Mucosa of descending colon (tissue), 3 donors: ENCODE measurements around the gene HCFC2. TPM values are rescaled to one million over a fixed set of nuclear protein-coding genes. Genes with fewer than 3 reads are reported as not detected.

Source experiments
- ATAC-seq: fragments of 200-7000 bp; cut with Tn5 transposase; one replicate; pipeline ENCODE4 v1.9.1; 2020; ENCODE audit warnings: mild to moderate bottlenecking, moderate library complexity
- DNase-seq, 3 donors: peaks; one replicate each; pipeline ENCODE4 v3.0.0-alpha.2; 2020
- H3K36me3 ChIP-seq: fragments of 200-600 bp; one replicate; pipeline ENCODE4 v1.8.0; 2021; ENCODE audit warnings: low read depth, mild to moderate bottlenecking
- H3K4me1 ChIP-seq: fragments of 200-600 bp; one replicate; pipeline ENCODE4 v1.8.0; 2021; ENCODE audit warnings: low read depth, mild to moderate bottlenecking
- H3K4me3 ChIP-seq: fragments of 200-600 bp; one replicate; pipeline ENCODE4 v1.8.0; 2021; ENCODE audit warnings: mild to moderate bottlenecking
- H3K9me3 ChIP-seq: fragments of 200-600 bp; one replicate; pipeline ENCODE4 v1.8.0; 2021; ENCODE audit warnings: mild to moderate bottlenecking
- intact Hi-C, 2 donors: fragments of 100-400 bp; cut with DNase I in 1 of 2; cut with micrococcal nuclease in 1 of 2; formaldehyde crosslinking; loops; one replicate each; pipeline versions ENCODE4 v1.11.0 to v1.11.1; 2022; cut with DNase I, micrococcal nuclease
- total RNA-seq, 3 donors: library from RNA; stranded (reverse); fragmentation: NEBNext Ultra II Directional in 2 of 3; extraction: Animal tissue kit (Norgen Biotek cat#: 25700) in 2 of 3; gene quantifications; one replicate each; pipeline versions ENCODE4 v1.2.1 to v1.2.4, GENCODE V29; 2021 to 2023
- TF ChIP-seq, protein P1 (sequence below): fragments of 200-600 bp; IDR thresholded peaks from one replicate; pipeline ENCODE4 v1.8.0; 2022; ENCODE audit warnings: antibody characterized with exemption, mild to moderate bottlenecking
- donor health status: DM: no; HTN: no; CAD: no; lungs with moderate emphysema.
- donor health status: DM: no; HTN: no; CAD: no.
- donor health status: DM: no; HTN: yes; CAD: no.

The HCFC2 gene
- total RNA-seq, 3 donors from 2014 or later: 13.8 to 31.9 (median 14.2) TPM

DNA sequence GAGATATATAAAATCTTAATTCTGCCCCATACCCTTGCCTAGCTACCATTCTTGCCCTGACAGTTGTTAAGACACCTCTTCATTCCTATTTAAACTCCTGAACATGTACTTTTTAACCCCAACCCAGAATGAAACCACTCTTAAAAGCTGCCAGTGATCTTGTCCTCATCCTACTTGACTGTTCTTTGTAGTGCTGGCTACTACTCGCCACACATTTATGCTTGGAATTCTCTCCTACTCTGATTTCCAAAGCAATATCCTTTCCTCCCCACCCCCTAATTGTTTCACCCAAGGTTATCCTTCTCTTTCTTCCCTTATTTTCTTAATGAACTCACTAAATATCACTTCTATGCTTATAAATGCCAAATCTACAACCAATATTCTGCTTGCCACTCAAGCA is 69.5 kb downstream of the HCFC2 start:
- ATAC-seq (no peak), DNase-seq (no peak)
- TF ChIP-seq, protein P1, sequence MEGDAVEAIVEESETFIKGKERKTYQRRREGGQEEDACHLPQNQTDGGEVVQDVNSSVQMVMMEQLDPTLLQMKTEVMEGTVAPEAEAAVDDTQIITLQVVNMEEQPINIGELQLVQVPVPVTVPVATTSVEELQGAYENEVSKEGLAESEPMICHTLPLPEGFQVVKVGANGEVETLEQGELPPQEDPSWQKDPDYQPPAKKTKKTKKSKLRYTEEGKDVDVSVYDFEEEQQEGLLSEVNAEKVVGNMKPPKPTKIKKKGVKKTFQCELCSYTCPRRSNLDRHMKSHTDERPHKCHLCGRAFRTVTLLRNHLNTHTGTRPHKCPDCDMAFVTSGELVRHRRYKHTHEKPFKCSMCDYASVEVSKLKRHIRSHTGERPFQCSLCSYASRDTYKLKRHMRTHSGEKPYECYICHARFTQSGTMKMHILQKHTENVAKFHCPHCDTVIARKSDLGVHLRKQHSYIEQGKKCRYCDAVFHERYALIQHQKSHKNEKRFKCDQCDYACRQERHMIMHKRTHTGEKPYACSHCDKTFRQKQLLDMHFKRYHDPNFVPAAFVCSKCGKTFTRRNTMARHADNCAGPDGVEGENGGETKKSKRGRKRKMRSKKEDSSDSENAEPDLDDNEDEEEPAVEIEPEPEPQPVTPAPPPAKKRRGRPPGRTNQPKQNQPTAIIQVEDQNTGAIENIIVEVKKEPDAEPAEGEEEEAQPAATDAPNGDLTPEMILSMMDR: no peak
- no peaks in the 10 kb centered on the region for H3K9me3 ChIP-seq
- intact Hi-C loops: no loop called here
- H3K4me3 ChIP-seq: no peak overlapping the region
- peaks cover 16% of the 10 kb centered on the region for H3K4me1 ChIP-seq
- no peaks in the 10 kb centered on the region for H3K36me3 ChIP-seq

DNA sequence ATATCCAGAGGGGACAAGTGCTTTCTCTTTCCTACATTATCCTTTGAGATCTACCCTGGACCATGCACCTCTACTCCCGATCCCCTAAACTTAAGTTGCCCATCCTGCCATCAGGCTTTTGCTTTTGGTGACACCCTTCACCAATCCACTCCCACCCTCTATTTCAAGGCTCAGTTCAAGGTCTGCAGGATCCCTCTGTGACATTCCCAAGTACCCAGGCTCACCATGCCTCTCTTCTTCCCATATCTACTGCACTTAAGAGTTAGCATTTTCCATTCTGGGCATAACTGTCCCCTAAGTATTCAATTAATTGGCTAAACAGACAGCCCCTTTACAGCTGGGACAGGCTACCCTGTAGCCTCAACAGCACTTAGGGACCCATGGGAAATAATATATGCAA is 70.6 kb downstream of the HCFC2 start:
- TF ChIP-seq, protein P1: no peak
- ATAC-seq (no peak), DNase-seq (no peak)
- Histone ChIP-seq H3K4me3 (no peak overlapping the region), H3K9me3 (no peaks in the 10 kb centered on the region), H3K36me3 (no peaks in the 10 kb centered on the region), H3K4me1 (peaks cover 16% of the 10 kb centered on the region)
- intact Hi-C loops: no loop called here

DNA sequence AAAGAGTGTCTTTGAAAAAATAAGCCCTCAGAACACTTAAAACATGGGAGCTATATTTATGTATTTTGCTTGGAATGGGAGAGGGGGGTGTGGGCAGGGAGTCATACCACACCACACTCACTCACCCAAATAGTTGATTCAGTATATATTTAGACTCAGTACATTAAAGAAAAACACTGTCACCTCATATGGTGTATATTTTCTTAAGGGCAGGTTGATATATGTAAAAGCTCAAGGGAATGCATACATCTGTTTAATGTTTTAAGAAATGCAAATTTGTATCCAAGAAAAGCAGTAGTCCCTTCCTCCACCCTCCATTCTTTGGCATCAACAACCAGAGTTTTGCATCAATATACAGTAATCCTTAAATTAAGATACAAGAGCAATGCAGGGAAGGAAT is 72.2 kb downstream of the HCFC2 start:
- ATAC-seq (no peak), DNase-seq (no peak)
- intact Hi-C loops: no loop called here
- H3K9me3 ChIP-seq: no peaks in the 10 kb centered on the region
- H3K36me3 ChIP-seq: no peaks in the 10 kb centered on the region
- TF ChIP-seq, protein P1: no peak
- no peak overlapping the region for H3K4me3 ChIP-seq
- H3K4me1 ChIP-seq: peaks cover 16% of the 10 kb centered on the region

DNA sequence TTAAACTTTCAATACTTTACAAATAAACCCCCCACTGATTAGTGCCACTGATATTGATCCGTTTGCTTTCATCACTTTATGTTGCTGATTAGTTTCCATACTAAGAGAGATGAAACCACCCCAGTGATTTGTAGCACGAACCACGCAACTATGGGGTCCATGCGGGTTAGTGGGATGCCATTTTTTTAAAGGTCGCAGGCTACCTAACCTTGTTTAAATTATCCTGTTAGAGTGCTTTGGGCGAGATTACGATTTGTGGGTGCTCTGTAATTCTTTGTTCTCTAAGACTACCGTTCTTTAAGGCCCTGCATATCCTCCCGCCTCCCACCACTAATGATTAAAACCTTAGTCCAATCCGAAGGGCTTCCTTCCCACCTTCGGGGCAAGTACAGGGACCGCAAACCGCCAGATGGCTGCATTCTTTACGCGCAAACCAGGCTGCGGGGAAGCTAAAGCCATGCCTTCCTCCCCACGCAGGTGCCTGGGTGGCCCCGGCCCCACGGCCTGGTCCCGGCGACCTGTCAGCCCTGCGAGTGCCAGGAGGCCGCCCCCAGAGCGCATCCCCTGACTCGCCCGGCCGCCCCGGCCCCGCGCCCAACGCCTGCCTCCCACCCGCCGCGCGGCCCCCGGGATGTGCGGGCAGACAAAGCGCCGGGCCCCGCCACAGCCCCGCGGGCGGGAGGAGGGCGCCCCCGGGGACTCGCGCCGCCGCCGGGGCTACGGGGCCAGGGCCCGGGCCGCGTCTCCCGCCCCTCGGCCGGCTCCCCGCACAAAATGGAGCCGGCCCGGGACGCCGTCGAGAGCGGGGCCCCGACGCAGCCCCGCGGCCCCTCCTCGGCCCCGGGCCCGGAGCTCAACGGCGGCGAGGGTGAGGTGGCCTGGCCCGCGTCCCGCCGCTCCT is 72.9 kb downstream of the HCFC2 start:
- H3K4me1 ChIP-seq: peaks cover 16% of the 10 kb centered on the region
- H3K9me3 ChIP-seq: no peaks in the 10 kb centered on the region
- peak overlapping the region; percentile 70 for H3K4me3 ChIP-seq
- ATAC-seq (peak; percentile 17), DNase-seq (peak; percentile 50 to 71 (median 69))
- intact Hi-C loops: no loop called here
- TF ChIP-seq, protein P1: no peak
- no peaks in the 10 kb centered on the region for H3K36me3 ChIP-seq

DNA sequence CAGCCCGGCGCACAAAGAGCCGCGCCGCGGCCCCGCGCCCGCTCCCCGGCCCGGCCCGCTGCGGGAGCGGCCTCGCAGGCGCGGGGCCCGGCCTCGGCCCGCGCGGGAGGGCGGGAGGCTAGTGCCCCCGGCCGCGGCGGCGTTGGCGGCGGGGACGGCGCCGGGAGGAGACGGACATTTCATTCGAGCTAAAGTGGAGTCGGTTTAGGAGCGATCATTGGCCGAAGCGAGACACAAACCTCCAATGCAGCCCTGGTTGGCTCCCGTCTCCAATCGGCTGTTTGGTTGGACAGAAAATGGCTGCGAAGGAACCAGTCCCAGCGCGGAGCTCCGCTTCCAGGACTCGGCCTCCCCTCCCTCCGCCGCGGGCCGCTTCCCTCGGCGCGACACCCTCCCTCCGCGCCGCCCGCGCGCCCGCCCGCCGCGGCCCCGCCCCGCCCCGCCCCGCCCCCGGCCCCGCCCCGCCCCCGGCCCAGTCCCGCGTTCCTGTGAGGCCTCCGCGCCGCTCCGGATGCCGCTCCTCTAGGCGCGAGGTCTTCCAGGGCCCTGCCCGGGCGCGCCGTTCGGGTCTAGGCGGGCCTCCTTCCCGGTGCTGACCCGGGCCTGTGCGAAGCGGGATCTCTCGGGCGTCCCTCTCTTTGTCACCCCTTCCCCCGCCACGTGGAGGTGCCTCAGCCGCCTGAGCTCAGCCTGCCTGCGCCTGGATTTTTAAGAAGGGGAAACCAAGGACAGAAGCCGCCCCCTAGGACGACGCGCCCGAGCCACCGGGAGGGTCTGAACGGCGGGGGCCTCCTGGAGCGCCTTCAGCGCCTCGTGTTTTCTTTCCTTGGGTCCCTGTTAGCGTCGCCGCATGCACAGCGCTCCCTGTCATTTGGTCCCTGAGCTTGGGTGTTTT is 73.8 kb downstream of the HCFC2 start, which contains the start of gene NFYB:
Gene NFYB, minus strand, starts transcription at position 309 of the 895 bp plus-strand sequence. CDS start 2,757 bp downstream, outside the sequence.
- no peaks in the 10 kb centered on the region for H3K36me3 ChIP-seq
- peak within 1 kb of the TSS; percentile 70 for H3K4me3 ChIP-seq
- no peaks in the 10 kb centered on the region for H3K9me3 ChIP-seq
- TF ChIP-seq, protein P1: no peak
- ATAC-seq: peak; percentile 99
- intact Hi-C loops: no loop called here
- peaks cover 16% of the 10 kb centered on the region for H3K4me1 ChIP-seq
- DNase-seq: peak; percentile 94 to 95 (median 95)
